HK-2 (cell line): ENCODE measurements around the gene GNAL.

Source experiments
- DNase-seq: peaks from one replicate; pipeline ENCODE4 v3.0.0-alpha.2; 2018; ENCODE audit not compliant: unreplicated experiment

Gene GNAL

DNA sequence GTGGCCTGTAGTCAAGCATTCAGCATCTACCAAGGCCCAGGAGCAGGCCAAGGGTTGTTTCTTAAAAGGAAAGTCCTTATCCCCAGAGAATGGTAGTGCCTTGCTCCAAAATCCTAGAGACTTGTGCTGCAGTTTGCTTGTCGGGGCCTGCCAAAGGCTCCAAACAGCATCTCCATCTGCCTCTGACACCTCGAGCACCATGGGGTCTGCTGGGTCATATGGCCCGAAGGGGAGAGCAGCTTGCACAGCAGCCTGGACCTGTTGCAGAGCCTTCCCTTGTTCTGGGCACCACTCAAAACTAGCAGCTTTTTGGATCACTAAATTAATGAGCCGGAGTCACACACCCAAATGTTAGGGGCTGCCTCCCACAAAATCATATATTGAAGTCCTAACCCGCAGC lies 35.7 kb downstream of the GNAL start:
- no peak for DNase-seq

DNA sequence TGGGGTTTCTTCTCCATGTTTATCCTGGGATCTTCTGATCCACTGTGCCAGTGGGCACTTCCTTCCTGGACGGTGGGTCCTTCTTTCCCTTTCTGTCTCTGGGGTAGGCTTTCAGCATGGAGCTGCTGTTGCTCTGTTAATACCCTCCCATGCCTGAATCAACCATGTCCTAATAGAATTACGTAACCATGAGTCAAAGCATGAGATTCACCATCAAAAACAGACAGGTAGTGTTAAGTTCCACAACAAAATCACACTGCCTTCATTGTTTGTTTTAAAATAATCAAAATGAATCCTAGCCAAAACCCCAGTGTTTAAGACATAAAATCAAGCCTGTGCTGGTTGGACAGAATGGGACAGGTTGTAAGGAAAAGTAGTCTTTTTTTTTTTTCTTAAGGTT lies 37.5 kb downstream of the GNAL start:
- DNase-seq, result no peak

DNA sequence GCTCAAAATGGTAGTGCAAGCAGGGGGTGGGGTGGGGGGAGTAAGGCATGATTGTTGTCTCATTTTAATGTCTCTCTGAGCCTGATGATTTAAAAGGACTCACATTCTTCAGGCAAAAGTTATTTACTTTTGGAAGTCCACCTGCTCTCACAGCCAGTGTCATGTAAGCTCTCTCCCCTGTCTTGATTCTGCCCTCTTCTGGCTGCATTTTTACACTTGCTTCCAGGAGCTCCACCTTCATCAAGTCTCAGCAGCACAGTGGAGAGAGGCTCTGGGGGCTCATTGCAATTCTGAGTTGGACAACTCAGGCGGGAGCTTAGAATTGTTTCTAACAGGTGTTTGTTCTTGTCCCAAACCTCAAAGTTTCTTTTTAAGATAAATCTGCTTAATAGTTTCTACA lies 39.2 kb downstream of the GNAL start:
- no peak for DNase-seq

DNA sequence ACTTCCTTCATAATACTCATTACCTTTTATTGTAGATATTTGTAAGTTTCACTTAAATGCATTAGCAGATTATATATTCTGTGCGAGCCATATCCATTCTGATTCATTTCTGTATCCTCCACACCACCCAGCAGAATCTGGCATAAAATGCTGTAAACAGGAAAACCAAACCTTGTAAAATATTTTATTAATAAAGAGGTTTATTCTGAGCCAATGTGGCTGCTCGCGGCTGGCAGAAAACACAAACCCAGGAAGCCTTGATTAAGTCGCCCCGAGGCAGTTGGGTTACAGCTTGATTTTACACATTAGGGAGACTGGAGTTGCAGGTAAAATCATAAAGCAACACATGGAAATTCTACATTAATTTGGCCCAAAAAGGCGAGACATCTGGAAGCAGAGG lies 40.5 kb downstream of the GNAL start:
- DNase-seq, result no peak

DNA sequence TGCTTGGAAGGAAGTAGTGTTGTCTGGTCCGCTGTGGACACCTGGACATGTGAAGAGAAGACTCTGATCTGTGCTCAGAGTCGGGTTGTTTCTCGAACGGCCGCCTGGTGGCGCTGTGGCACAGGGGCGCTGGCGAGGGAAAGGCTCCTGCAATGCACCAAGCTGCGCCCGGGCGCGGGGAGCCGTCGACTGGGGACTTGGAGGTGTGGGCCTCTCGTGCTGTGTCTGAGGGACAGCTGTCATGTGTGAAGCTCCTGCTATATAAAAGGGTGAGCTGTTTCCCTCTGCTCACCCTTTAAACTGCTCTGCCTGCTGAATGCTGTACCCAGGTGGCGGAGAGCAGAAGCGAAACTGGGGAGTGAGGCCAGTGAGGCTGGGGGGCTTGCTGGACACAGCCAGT lies 44.0 kb downstream of the GNAL start:
- peak; percentile 72 for DNase-seq

DNA sequence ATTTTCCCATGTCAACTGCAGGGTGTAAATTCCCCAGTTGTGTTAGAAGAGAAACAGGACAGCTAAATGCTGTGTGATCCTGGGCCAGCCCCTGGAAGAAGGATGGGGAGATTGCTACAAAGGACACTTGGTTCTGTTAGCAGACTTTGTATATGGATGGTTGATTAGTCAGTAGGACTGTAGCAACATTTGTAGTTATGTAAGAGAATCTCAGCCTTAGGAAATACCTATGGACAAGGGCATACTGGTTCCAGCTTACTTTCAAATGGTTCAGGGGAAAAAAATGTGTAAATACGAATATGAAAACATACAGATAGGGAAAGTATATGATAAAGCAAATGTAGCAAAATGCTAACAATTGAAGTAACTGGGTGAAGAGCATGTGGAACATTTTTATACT lies 47.6 kb downstream of the GNAL start:
- DNase-seq, result no peak

DNA sequence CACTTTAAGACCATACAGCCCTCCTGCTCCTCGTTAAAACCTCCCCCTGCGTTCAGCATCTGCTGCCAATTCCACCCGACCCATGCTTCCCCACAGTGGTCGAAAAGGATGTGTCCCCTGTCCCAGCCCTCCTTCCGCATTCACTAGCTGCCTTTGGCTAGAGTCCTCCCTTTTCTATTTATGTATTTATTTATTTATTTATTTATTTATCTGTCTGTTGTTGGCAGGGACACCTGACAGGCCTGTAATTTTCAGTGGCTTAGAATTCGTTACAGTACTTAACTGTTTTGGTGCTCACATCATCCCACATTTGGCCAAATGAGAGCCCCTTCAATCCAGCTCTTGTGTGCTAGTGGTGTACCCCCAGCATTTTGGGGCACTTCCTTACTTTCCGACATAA lies 50.8 kb downstream of the GNAL start:
- no peak for DNase-seq

DNA sequence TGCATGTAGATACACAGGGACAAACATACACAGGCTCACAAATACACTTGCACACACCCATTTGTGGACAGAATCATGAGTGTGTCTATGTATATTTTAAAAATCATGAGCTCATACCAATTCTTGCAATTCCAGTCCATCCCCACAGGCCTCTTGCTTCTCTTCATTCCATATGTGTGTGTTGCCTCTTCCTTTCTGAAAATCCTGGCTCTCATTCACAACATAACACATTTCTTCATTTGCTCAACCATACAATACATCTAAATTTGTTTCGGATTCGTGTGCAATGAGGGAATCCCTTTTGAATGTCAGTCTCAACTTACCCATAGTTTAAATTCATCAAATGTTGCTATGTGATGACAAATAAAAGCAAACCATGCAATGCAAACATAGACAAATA lies 51.4 kb downstream of the GNAL start:
- no peak for DNase-seq

DNA sequence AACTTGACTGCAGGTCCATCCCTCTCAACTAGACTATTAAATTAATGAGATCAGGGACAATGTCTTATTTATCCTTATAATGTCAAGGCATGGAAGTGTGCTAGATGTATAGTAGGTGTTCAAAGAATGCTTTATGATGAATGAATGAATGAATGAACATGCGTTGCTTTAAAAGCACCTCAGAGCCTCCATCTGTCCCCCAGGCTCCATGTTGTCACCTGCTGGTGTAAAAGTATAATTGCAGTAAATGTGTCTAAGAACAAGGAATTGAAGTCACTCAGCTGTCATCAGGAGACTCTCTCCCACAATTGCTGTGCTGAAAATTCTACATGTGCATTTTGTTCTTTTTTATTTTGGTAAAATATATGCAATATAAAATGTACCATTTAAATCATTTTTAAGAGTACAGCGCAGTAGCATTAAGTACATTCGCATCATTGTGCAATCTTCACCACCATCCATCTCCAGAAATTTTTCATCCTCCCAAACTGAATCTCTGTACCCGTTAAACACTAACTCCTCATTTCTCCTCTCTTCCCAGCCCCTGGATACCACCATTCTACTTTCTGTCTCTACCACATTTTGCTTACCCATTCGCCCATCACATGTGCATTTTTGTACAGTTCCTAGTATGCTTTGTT lies 52.6 kb downstream of the GNAL start:
- DNase-seq, result no peak

DNA sequence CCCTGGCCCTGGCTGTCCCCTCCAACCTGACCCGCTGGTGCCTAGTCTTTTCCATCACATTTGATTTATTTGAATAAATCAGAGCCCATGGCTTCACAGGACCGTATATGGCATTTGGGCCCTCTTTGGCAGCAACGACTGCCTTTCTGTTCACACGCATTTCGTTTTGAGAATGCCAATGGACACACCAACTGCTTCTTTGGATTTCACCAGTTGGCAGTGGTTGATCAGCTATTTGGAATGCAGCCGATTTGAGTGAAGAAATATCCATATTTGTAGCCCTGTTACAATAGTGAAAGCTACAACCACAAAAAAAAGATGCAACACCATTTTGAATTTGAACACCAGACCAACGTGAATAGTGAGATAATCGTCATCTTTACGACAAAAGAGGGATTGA lies 56.5 kb downstream of the GNAL start:
- no peak for DNase-seq

DNA sequence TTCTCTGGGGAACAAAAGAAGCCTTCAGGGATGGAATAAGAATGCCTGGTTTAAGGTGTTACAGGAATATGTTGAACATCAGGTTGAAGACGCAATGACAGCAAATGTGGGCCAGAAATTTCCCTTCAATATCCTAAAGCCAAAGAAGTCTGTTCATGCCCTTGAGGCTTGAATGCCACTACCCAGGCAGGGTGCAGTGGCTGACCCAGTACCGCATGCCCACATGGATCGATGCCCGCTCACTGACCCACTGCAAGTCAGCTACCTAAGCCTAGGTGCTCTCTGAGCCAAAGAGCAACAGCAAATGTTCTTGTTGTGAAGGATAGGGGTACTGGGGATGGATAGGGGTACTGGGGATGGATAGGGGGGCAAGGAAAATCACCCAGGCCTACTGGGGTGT lies 58.2 kb downstream of the GNAL start:
- DNase-seq, result no peak

DNA sequence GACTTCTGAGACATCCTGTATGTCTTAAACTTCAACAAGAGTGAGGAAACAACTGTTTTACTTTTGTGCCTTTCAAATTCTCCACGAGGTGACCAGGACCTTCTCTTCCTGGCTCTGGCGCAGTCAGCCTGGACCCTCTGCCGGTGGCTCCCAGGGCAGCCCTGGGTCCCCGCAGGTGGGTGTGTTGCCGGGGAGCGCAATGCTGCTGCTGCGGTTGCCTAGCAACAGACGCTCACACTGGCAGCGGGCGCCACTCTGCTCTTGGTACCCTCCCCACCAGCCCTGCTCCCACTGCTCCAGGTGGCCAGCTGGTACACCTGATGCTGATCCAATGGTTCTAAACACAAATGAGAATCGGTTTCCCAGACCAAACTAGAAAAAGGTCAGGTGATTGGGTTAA lies 58.7 kb downstream of the GNAL start:
- DNase-seq, result no peak

DNA sequence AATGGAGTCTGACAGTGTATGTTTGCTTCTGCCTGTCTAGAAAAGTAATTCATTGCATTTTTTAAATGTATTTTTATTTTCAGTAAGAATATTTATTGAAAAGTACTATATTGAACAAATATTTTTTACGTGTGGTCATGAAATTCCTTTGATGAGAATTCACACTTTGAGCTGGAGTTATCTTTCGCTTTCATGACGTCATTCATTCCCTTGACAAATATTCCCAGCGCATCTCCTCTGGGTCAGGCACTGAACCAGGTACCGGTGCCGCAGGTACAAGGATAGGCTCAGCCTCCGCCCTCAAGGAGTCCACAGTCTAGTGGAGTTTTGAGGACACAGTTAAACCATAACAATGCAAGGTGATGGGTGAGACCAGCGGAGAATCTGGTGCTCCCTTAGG lies 60.2 kb downstream of the GNAL start:
- DNase-seq, result no peak

DNA sequence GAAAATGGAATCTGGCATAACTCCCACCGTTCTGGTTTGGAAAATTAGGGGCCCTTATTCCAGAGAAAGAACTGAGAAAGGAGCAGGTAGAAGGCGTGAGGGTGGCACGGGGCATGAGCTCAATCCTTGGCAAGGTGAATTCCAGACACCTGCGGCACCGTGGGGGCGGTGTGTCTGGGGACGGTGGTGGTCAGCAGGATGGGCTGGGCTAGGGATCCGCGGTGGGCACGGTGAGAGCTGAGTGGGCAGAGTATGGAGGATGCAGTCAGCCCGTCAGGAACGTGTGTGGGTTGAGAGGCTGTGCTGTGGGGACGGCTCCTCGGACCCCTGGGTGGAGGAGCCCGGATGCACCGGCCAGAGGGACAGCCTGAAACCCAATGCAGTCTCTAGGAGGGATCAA lies 61.1 kb downstream of the GNAL start:
- no peak for DNase-seq

DNA sequence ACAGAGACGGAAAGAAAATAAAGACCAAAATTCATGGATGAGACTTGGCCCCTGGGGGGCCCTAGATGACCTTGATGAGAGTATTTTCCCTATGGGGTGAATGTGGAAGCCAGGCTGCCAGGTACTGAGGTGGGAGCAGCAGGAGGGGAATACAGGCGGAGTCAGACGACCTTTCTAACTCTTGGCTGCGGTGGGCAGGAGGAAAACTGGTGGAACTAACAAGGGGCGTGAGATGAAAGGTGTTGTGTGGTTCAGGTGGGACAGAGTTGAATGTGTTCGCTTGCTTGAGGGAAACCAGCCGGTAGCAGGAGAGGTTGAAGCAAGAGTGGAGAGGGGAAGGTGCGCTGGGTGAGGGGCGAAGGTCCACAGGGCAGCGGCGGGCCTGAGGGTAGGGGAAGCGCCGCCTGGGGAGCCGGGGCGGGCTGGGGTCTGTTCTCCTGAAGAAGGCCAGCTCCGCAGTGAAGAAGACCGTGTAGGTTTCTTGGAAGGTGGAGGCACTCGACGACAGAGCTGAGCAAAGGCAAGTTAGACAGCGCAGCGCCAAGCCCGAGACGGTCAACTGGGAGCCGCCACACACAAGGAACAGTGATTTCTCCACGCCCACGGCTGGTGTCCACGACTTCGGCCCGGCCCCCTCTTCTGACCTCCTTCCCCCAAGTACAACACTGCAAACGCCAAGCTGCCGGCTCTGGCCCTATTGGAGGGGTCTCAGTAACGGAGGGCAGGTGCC lies 61.7 kb downstream of the GNAL start:
- no peak for DNase-seq

DNA sequence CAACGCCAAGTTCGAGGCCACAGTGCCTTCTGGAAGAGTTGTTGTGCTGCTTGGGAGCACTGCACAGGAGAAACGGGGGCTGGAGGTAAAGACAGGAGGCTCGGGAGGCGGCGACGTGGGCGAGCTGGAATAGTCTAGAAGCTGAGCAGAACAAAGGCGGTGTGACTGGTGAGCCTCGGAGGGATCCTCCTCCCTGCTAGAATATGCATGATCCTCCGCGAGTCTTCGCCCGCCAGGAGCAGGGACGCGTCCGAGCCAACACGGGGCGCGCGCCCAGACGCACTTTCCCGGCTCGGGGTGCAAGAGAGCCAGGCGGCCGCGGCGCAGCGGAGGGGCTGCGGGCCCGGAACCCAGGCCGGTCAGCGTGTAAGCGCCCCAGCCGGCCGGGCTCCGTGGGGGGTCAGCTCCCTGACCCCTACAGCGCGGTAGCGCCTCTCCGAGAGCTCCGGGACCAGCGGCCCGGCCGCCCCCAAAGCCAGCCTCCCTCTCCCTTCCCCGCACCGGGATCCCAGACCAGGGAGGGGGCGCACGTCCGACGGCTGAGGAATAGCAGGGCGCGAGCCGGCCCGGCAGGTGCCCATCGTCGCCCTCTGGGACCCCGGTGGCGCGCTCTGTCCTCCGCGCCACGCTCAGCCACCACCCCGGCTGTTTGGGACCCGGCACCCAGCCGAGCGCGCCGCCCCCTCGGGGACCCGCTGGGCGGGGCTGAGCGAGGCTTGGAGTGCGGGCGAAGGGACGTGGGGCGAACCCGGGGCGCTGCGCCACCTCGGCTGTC lies 62.5 kb downstream of the GNAL start:
- DNase-seq, result no peak

DNA sequence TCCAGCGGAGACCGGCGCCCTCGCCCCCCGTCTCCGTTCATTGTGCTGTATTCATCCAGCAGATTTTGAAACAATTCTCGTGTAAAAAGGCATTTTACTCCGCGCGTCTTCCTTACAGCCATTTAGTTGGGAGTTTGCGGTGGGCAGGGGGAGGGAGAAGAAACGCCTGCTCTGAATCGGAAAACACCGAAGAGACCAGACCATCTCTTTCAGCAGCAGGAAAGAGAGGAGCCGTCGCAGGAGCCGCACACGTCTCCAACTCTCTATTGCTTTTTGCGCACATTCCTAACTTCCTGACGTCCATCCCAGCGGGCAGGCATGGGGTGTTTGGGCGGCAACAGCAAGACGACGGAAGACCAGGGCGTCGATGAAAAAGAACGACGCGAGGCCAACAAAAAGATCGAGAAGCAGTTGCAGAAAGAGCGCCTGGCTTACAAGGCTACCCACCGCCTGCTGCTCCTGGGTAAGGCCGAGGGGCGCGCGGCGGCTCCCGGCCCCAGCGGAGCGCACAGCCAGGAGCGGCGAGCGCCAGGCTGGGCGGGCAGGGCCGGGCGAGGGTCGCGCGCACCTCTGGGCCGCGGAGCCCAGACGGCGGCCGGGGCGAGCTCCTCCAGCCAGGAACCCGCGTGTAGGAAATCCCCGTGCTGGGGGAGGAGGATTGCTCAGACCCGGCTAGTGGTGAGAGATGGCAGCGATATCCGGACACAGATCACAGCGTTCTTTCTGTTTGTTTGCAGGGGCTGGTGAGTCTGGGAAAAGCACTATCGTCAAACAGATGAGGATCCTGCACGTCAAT lies 63.2 kb downstream of the GNAL start:
- peak; percentile 27 for DNase-seq

DNA sequence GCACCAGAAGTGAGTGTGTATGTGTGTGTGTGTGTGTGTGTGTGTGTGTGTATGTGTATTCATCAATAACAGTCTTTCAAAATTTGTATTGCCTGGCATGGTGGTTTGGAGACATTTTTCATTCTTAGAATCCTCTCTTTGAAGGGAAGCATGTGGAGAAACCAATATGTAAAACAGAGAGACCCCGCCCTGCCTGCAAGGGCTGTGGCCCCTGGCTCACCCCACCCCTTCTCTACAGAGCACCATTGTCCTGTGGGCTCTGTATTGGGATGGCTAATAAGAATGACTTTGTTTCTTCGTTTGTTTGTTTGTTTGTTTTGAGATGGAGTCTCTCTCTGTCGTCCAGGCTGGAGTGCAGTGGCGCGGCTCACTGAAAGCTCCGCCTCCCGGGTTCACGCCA lies 65.9 kb downstream of the GNAL start:
- no peak for DNase-seq

DNA sequence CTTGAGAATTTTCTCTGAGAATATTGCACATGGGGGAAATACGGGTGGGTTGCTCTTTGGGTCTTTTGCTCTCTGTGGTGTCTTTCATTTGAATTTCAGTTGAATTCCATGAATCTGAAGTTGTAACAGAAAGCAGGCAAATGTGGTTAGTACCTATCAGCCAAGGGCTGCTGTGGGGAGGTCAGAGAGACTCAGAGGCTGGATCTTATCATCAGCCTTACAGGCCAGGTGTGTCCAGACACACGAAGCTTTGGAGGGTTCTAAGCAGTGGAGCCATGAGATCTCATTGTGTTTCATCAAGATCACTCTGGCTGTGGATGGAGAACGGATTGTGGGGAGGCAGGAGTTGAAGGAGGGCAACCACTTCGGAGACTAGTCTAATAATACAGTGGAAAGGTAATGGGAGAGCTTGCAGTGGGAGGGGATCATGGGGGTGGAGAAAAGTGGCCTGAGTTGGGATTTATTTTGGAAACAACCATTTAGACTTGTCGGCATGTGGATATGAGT lies 68.1 kb downstream of the GNAL start:
- no peak for DNase-seq

DNA sequence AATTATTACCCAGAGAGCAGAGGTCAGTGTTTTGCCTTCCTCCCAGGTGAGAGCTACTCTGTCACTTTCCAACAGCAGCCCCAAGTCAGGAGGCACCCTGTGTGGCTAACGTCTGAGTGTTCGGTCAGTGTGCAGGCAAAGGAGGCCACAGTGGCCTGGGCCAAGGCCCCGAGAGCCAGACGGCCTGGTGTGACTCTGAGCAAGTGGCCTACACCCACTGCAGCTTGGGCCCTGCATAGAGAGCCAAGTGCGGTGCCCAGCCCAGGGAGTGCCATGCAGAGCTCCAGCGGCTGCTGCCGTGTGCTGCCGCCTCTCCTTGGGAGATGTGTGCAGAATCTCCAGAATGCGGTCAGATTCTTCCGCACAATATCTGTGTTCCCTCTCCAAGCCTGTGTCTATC lies 70.4 kb downstream of the GNAL start:
- DNase-seq, result no peak

DNA sequence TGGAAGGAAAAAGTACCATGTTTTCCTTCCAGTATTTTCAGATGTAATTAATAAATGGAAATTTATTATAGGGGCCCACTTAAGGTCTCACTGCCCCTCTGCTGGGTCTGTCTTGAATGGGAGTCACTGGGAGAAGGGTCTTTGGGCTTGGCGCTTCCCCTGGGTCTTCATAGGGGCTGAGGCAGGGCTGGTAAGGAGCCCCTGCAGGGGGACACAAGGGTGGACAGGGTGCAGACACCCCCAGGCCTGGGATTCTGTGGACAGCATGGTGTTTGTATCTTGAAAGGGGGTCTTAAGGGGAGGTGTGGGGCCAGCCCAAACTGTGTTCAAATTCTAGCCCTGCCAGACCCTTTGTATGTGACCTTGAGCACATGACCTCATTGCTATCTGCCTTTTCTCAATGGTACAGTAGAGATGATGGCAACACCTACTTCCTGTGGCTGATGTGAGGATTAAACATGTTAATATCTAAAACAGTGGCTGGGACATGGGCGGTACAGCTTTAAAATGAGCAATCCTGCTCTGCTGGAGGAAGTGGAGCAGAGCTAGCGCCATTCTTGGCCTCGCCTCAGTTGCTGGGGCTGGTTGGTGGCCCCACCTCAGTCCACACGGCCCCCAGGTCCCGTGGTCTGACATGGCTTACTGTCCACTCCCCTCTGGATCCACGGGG lies 71.6 kb downstream of the GNAL start:
- DNase-seq, result no peak

DNA sequence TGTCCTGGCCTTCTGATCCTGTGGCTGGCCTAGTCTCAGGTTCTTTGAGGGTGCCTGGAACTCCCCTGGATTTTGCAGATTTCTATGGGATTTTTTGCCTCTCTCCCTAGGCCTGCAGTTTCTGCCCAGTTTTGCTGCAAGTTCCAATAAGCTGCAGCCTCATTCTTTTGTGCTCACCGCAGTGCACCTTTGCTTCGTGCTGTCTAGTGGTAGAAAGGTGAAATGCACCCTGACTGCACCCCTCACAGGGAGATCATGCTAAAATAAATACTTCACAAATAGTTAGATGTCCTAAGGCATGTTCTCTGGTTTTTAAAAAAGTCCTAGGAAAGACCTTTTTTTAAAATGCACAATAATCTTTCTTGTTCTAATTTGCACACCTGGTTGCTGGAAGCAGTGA lies 72.5 kb downstream of the GNAL start:
- no peak for DNase-seq
